Lower leg skin (tissue), 4 donors: ENCODE measurements around the gene ZNHIT6. TPM values are rescaled to one million over a fixed set of nuclear protein-coding genes. Genes with fewer than 3 reads are reported as not detected.
"Not testable (repeated sequence)": the region's sequence is repeated elsewhere in the genome, so short reads cannot be mapped to it uniquely, and the experiment has no call there.

ENCODE experiments used
- DNase-seq, 2 donors: peaks; one replicate each; pipeline ENCODE4 v3.0.0-alpha.2; 2019; ENCODE audit warnings: low spot score in 2 of 2
- H3K4me3 ChIP-seq: fragments of 200-600 bp; sonication (generic); 2 replicates; pipeline ENCODE4 v1.5.1; 2017; ENCODE audit warnings: mild to moderate bottlenecking, low read depth; ENCODE audit not compliant: poor library complexity, severe bottlenecking
- POLR2A ChIP-seq, 2 donors: fragments of 450-650 bp; IDR thresholded peaks; one replicate each; pipeline ENCODE4 v1.6.1; 2016 to 2017; ENCODE audit warnings: antibody characterized with exemption in 2 of 2, mild to moderate bottlenecking in 1 of 2, moderate library complexity in 1 of 2
- WGBS, 2 donors: methylation state at CpG; one replicate each; pipeline ENCODE4 v1.1.5; 2018; 5-methylcytosine and 5-hydroxymethylcytosine counted together
- intact Hi-C: fragments of 100-400 bp; cut with DNase I; formaldehyde crosslinking; loops from one replicate; pipeline ENCODE4 v1.15.0; 2023; ENCODE audit warnings: low total_unique reads
- total RNA-seq, 4 donors: library from RNA; depleted of rRNA; stranded (reverse); fragments of >200 nt; gene quantifications; one replicate each; pipeline ENCODE4 v1.1.0, GENCODE V29; 2016
- TF ChIP-seq, protein P1 (sequence below), 3 donors: fragments of 450-650 bp; IDR thresholded peaks; one replicate each; pipeline ENCODE4 v1.5.1; 2016; ENCODE audit warnings: antibody characterized with exemption in 3 of 3, mild to moderate bottlenecking in 3 of 3, moderate library complexity in 2 of 3

The ZNHIT6 gene
- total RNA-seq, 4 donors from 2014 or later, result 8.9 to 11.7 (median 10.5) TPM

DNA sequence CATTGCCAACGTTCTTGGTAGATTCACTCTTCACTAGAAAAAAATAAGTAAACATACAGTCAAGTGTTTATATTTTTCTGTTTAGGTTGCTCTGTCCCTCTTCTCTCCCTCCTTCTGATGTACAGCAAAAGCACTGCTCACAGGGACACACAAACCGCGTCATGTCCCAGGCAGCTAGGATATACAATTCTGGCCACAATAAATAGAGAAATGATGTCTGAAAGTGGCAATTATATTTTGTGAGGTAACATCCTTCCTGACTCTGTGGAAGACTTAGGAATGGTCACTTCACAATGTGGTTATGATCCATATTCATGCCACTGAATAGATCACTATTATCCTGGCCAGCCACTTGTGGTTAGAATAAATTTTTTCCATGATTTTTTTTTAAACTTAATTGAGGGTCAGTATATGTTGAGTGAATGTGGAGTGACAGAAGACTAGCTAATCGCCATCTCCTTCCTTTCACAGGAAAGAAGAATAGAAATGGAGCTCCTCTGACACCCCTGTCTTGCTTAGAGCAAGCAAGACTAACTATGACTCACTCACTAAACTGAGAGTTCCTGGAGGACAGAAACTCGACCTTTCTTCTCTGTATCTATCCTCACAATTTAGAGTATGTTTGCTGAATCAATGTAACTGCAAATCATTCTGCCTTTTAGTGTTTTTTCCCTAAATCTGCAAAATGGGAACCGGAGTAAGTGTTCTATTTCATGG, 54.0 kb downstream of the ZNHIT6 start:
- no peak for DNase-seq
- no peak overlapping the region for H3K4me3 ChIP-seq
- intact Hi-C loops, result no loop called here
- TF ChIP-seq POLR2A (IDR thresholded peaks at IDR 0.05), result no peak
- TF ChIP-seq, protein P1, sequence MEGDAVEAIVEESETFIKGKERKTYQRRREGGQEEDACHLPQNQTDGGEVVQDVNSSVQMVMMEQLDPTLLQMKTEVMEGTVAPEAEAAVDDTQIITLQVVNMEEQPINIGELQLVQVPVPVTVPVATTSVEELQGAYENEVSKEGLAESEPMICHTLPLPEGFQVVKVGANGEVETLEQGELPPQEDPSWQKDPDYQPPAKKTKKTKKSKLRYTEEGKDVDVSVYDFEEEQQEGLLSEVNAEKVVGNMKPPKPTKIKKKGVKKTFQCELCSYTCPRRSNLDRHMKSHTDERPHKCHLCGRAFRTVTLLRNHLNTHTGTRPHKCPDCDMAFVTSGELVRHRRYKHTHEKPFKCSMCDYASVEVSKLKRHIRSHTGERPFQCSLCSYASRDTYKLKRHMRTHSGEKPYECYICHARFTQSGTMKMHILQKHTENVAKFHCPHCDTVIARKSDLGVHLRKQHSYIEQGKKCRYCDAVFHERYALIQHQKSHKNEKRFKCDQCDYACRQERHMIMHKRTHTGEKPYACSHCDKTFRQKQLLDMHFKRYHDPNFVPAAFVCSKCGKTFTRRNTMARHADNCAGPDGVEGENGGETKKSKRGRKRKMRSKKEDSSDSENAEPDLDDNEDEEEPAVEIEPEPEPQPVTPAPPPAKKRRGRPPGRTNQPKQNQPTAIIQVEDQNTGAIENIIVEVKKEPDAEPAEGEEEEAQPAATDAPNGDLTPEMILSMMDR (IDR thresholded peaks at IDR 0.05), result no peak
- 85 to 86% methylated on average over 6 of the region's 6 CpGs for WGBS, 2 donors

DNA sequence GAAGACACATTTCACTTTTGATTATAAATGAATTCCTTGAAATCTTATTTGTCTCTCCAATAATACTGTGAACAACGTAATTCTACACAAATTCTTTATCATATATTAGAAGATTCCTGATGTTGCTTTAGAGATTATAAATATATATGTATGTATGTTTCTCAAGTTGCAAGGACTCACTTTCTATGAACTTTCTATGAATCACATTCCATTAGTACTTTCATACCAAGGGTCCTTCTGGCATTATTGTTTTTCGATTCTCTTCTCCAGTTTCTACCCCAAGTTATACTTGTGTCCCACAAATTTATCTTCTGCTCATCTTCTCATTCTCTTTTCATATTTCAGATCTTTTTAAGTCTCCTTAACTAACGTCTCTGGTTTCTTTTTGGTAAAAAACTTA, 55.9 kb downstream of the ZNHIT6 start:
- no peak overlapping the region for H3K4me3 ChIP-seq
- WGBS, 2 donors, result 92 to 96% methylated on average over 3 of the region's 3 CpGs
- DNase-seq, result no peak
- TF ChIP-seq, protein P1 (IDR thresholded peaks at IDR 0.05), result no peak
- TF ChIP-seq POLR2A (IDR thresholded peaks at IDR 0.05), result no peak
- intact Hi-C loops, result no loop called here

DNA sequence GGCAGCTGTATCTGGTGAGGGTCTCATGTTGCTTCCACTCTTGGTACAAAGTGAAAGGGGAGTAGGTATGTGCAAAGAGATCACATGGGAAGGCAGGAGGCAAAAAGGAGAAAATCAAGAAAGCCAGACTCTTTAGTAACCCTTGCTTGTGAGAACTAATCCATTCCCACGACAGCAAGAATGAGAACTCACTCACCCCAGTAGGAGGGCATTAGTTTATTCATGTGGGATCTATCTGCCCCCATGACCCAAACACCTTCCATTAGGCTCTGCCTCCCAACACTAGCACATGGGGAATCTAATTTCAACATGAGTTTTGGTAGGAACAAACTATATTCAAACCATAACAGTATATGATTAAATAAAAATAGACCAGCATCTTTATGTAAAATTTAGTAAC, 57.6 kb downstream of the ZNHIT6 start:
- no peak for DNase-seq
- no peak overlapping the region for H3K4me3 ChIP-seq
- 68 to 74% methylated on average over 1 of the region's 1 CpG for WGBS, 2 donors
- TF ChIP-seq, protein P1 (IDR thresholded peaks at IDR 0.05), result no peak
- intact Hi-C loops, result no loop called here

GRCh38 chr1:85649591-85649990, 58.6 kb downstream of the ZNHIT6 start:
- TF ChIP-seq POLR2A (IDR thresholded peaks at IDR 0.05), result no peak
- TF ChIP-seq, protein P1 (IDR thresholded peaks at IDR 0.05), result no peak
- DNase-seq, result no peak
- no peak overlapping the region for H3K4me3 ChIP-seq
- intact Hi-C loops, result no loop called here

- intact Hi-C loops, H3K4me3 ChIP-seq, DNase-seq: not testable (repeated sequence)
- 89 to 92% methylated on average over 22 to 24 of the region's 24 CpGs for WGBS, 2 donors
These were observed 66.4 kb downstream of the ZNHIT6 start for GRCh38 chr1:85641598-85642556.

DNA sequence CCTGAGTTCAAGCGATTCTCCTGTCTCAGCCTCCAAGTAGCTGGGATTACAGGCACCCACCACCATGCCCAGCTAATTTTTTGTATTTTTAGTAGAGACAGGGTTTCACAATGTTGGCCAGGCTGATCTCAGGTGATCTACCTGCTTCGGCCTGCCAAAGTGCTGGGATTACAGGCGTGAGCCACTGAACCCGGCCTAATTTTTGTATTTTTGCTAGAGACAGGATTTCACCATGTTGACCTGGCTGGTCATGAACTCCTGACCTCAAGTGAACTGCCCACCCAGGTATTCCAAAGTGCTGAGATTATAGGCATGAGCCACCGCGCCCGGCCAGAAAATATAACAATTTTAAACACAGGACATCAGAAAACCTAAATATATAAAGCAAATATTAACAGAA, 68.3 kb downstream of the ZNHIT6 start:
- intact Hi-C loops, H3K4me3 ChIP-seq, DNase-seq: not testable (repeated sequence)
- 98 to 99% methylated on average over 7 of the region's 7 CpGs for WGBS, 2 donors
